AG09319 (cell line): ENCODE results near the gene HOXB9.

Source experiments
- DNase-seq: peaks from one replicate; pipeline ENCODE4 v3.0.0-alpha.2; 2010; ENCODE audit warnings: low read depth; ENCODE audit errors: extremely low read depth
- CTCF ChIP-seq: IDR thresholded peaks from 2 replicates; pipeline ENCODE4 v1.5.1; 2011; ENCODE audit warnings: low read depth, mild to moderate bottlenecking, inconsistent platforms, low read length, moderate library complexity

HOXB9 gene

DNA sequence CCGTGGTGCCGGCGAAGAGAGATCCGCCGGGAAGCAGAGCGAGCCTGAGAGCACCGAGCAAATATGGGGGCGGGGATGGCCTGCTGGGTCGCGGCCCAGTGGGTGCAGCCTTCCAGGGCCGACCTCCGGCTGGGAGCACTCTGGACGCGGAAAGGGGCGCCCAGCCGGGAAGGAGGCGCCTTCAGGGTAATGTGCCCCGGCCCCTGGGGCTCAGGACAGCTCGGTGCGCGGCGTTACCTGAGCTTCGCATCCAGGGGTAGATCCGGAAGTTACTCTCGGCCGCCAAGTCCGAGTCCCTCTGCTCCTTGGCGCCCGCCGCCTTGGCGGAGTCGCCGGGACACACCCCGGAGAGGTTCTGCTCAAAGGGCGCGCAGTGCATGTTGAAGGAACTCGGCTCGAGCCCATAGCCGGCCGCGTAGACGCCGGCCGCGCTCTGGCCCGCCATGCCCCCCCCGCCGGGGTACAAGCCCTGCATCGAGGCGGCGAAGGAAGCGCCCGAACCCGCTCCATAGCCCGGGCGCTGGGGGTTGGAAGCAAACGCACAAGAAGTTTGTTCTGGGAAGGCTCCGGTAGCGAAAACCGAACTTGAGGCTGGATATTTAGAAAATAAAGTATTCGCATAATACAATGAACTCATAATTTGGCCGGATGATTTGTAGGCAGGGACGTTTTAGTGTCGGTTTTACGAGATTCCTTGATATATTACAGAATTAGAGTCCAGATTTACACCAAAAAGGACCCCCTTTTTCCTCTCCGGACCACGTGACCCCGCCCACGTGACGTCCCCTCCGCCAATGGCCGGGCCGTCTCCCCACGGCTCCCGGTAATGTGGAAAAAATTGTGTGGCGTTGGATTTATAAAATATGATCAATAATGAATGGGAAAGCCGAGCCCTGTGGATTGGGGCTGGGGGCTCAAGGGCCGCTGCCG, 15.6 kb downstream of the HOXB9 start, which contains the start of gene HOXB7:
Gene HOXB7, minus strand, starts transcription at position 736 of the 930 bp plus-strand sequence. Its CDS starts 99 bp downstream, at position 637.
- TF ChIP-seq CTCF: no peak
- DNase-seq: no peak

- TF ChIP-seq CTCF: no peak
- no peak for DNase-seq
Measured at GRCh38 chr17:48609759-48610281, 16.3 kb downstream of the HOXB9 start.

- no peak for DNase-seq
- TF ChIP-seq CTCF: no peak
Measured at GRCh38 chr17:48609033-48609432, 17.1 kb downstream of the HOXB9 start.

- DNase-seq: no peak
- no peak for TF ChIP-seq CTCF
Measured at GRCh38 chr17:48608494-48608834, 17.7 kb downstream of the HOXB9 start.

DNA sequence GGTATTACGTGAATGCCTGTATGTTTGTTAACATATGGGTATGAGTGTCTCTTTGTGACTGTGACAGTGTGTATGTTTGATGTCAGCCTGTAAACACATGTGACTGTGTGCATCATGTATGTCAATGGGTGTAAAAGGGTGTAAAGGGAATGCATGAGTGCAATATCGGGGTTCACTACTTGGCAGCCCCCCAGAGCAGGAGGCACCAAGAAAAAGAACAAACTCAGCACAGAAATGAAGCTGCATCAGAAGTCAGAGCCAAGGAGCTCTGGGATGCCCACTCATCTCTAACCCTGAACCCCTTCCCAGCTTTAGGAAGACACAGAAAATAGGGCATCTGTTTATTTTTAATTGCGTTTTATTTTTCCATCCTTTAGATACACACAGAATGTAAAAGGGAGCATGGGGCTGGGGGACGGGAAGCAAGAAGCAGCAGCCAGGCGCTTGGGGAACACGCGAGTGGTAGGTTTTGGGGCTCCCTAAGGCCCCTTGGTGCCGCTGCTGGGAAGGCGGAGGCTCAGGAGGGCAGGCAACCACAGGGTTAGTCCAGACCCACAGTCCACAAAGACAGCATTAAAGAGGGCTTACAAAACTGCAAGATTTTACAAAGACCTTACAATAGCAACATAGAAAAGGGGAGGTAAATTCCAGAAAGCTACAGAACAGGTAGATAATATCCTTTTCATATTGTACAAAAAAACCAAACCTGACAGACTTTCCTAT, 19.1 kb downstream of the HOXB9 start:
- DNase-seq: no peak
- TF ChIP-seq CTCF: no peak

DNA sequence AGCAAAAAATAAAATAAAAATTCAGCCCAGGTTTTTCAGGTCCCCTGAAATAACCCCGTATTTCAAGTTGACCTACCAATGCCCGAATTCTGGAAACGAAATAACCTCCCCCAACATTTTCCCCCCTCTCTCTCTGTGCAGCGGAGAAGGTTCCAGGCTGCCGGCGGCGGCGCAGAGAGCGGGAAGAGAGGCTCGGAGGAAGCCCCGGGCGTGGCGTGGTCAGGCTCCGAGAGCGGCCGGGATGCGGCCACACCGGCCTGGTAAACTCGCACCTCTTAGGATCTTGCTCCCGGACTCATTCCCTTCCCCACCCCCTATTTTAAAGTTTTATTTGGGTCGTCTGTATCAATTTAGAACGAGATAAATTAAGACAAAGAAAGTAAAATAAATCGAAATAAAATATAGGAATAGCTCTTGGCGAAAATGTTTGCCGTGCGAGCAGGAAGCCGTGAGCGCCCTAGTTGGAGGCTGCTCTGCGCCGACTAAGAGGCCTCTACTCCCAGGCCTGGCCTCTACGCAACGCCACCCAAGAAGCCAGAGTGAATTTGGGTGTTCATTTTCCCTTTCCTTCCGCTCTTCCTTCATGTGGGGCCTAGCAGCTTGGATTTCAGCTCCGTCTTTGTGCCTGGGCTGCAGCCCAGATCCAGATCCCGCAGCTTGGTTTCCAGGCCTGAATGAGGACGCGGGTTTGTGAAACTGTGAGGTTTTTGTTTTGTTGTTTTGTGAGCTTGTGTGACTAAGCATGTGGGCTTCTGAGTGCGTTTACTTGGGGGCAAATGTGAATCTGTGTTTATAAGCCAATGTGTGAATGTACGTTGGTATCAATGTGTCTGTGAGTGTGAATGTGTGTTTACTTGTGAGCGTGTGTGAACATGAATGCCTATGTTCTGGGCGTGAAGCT, 19.9 kb downstream of the HOXB9 start:
- no peak for DNase-seq
- no peak for TF ChIP-seq CTCF
